ENCODE measurements around the gene GOLGA6D. TPM values are rescaled to one million over a fixed set of nuclear protein-coding genes. Genes with fewer than 3 reads are reported as not detected.
"Not testable (repeated sequence)": the region's sequence is repeated elsewhere in the genome, so short reads cannot be mapped to it uniquely, and the experiment has no call there.

GOLGA6D gene
- total and polyA plus RNA-seq, 5 donors = not detected

- no peaks in the 10 kb centered on the region for H3K27me3 ChIP-seq (ENCODE audit: control insufficient read depth, insufficient read depth)
- WGBS = 78% methylated on average over 5 of the region's 5 CpGs
- H3K9me3 ChIP-seq (ENCODE audit: control insufficient read depth, low read length) = no peaks in the 10 kb centered on the region
- intact Hi-C loops (cut with DNase I) = no loop called here
- no peaks in the 10 kb centered on the region for H3K4me1 ChIP-seq (ENCODE audit: control insufficient read depth, insufficient read depth, low read length)
- ATAC-seq = no peak
- H3K27ac ChIP-seq (ENCODE audit: low read length) = no peak overlapping the region
- H3K4me3 ChIP-seq (ENCODE audit: low read length) = no peak overlapping the region
- DNase-seq = no peak
Measured at GRCh38 chr15:75314552-75315290, 32.1 kb downstream of the GOLGA6D start.

GRCh38 chr15:75319231-75319897, 36.7 kb downstream of the GOLGA6D start:
- 76% methylated on average over 5 of the region's 5 CpGs for WGBS
- H3K4me3 ChIP-seq (ENCODE audit: low read length); H3K27ac ChIP-seq (ENCODE audit: low read length); H3K9me3 ChIP-seq (ENCODE audit: control insufficient read depth, low read length); DNase-seq; ATAC-seq; H3K4me1 ChIP-seq (ENCODE audit: control insufficient read depth, insufficient read depth, low read length); intact Hi-C loops (cut with DNase I); H3K27me3 ChIP-seq (ENCODE audit: control insufficient read depth, insufficient read depth): not testable (repeated sequence)

- 84% methylated on average over 6 of the region's 6 CpGs for WGBS
- intact Hi-C loops (cut with DNase I) = loop anchor here in 1 of 4 donors (10.0 kb wide), 1 partner anchor 87 kb away; no protein-coding TSS in a partner anchor
- ATAC-seq = no peak
Measured at GRCh38 chr15:75321711-75322110, 39.1 kb downstream of the GOLGA6D start.

GRCh38 chr15:75325922-75326321, 43.3 kb downstream of the GOLGA6D start:
- H3K4me3 ChIP-seq (ENCODE audit: low read length) = no peak overlapping the region
- DNase-seq (no peak), ATAC-seq (no peak)
- WGBS = 87% methylated on average over 4 of the region's 4 CpGs
- no peaks in the 10 kb centered on the region for H3K4me1 ChIP-seq (ENCODE audit: control insufficient read depth, insufficient read depth, low read length)
- no peaks in the 10 kb centered on the region for H3K27me3 ChIP-seq (ENCODE audit: control insufficient read depth, insufficient read depth)
- no peak overlapping the region for H3K27ac ChIP-seq (ENCODE audit: low read length)
- intact Hi-C loops (cut with DNase I) = loop anchor here in 1 of 4 donors (10.0 kb wide), 1 partner anchor 91 kb away; no protein-coding TSS in a partner anchor
- H3K9me3 ChIP-seq (ENCODE audit: control insufficient read depth, low read length) = no peaks in the 10 kb centered on the region

More at GRCh38 chr15:75321711-75322110, 39.1 kb downstream of the GOLGA6D start:
- no peak overlapping the region for H3K4me3 ChIP-seq (ENCODE audit: low read length)
- no peaks in the 10 kb centered on the region for H3K4me1 ChIP-seq (ENCODE audit: control insufficient read depth, insufficient read depth, low read length)
- H3K27me3 ChIP-seq (ENCODE audit: control insufficient read depth, insufficient read depth) = no peaks in the 10 kb centered on the region
- no peak for DNase-seq
- H3K9me3 ChIP-seq (ENCODE audit: control insufficient read depth, low read length) = no peaks in the 10 kb centered on the region
- no peak overlapping the region for H3K27ac ChIP-seq (ENCODE audit: low read length)

- intact Hi-C loops (cut with DNase I) = loop anchor here in 1 of 4 donors (10.0 kb wide), 1 partner anchor 92 kb away; no protein-coding TSS in a partner anchor
Measured at GRCh38 chr15:75327005-75327404, 44.4 kb downstream of the GOLGA6D start.

GRCh38 chr15:75327491-75327890, 44.9 kb downstream of the GOLGA6D start:
- no peak overlapping the region for H3K4me3 ChIP-seq (ENCODE audit: low read length)
- ATAC-seq = no peak
- DNase-seq = no peak
- H3K27ac ChIP-seq (ENCODE audit: low read length) = no peak overlapping the region
- H3K27me3 ChIP-seq (ENCODE audit: control insufficient read depth, insufficient read depth) = no peaks in the 10 kb centered on the region
- 77% methylated on average over 3 of the region's 3 CpGs for WGBS
- no peaks in the 10 kb centered on the region for H3K9me3 ChIP-seq (ENCODE audit: control insufficient read depth, low read length)
- intact Hi-C loops (cut with DNase I) = loop anchor here in 1 of 4 donors (10.0 kb wide), 1 partner anchor 93 kb away; no protein-coding TSS in a partner anchor
- H3K4me1 ChIP-seq (ENCODE audit: control insufficient read depth, insufficient read depth, low read length) = no peaks in the 10 kb centered on the region

More at GRCh38 chr15:75327005-75327404, 44.4 kb downstream of the GOLGA6D start:
- Histone ChIP-seq H3K27me3 (ENCODE audit: control insufficient read depth, insufficient read depth) (no peaks in the 10 kb centered on the region), H3K4me1 (ENCODE audit: control insufficient read depth, insufficient read depth, low read length) (no peaks in the 10 kb centered on the region), H3K9me3 (ENCODE audit: control insufficient read depth, low read length) (no peaks in the 10 kb centered on the region), H3K27ac (ENCODE audit: low read length) (no peak overlapping the region), H3K4me3 (ENCODE audit: low read length) (no peak overlapping the region)
- no peak for ATAC-seq
- WGBS = 83% methylated on average over 4 of the region's 4 CpGs
- DNase-seq = no peak

GRCh38 chr15:75328493-75329314, 46.1 kb downstream of the GOLGA6D start:
- Histone ChIP-seq H3K9me3 (ENCODE audit: control insufficient read depth, low read length) (no peaks in the 10 kb centered on the region), H3K27me3 (ENCODE audit: control insufficient read depth, insufficient read depth) (no peaks in the 10 kb centered on the region), H3K4me1 (ENCODE audit: control insufficient read depth, insufficient read depth, low read length) (no peaks in the 10 kb centered on the region), H3K4me3 (ENCODE audit: low read length) (no peak overlapping the region), H3K27ac (ENCODE audit: low read length) (no peak overlapping the region)
- WGBS = 73% methylated on average over 10 of the region's 10 CpGs
- DNase-seq (no peak), ATAC-seq (no peak)
- intact Hi-C loops (cut with DNase I) = loop anchor here in 1 of 4 donors (10.0 kb wide), 1 partner anchor 94 kb away; no protein-coding TSS in a partner anchor

- H3K4me3 ChIP-seq (ENCODE audit: low read length) = no peak overlapping the region
- no peaks in the 10 kb centered on the region for H3K4me1 ChIP-seq (ENCODE audit: control insufficient read depth, insufficient read depth, low read length)
- whole genome bisulfite sequencing = 90% methylated on average over 2 of the region's 2 CpGs
- ATAC-seq (no peak), DNase-seq (no peak)
- H3K27ac ChIP-seq (ENCODE audit: low read length) = no peak overlapping the region
- H3K27me3 ChIP-seq (ENCODE audit: control insufficient read depth, insufficient read depth) = no peaks in the 10 kb centered on the region
- H3K9me3 ChIP-seq (ENCODE audit: control insufficient read depth, low read length) = no peaks in the 10 kb centered on the region
- intact Hi-C loops (cut with DNase I) = loop anchor here in 1 of 4 donors (10.0 kb wide), 1 partner anchor 95 kb away; no protein-coding TSS in a partner anchor
Measured at GRCh38 chr15:75329571-75329970, 46.9 kb downstream of the GOLGA6D start.

GRCh38 chr15:75332093-75332492, 49.5 kb downstream of the GOLGA6D start:
- H3K27me3 ChIP-seq (ENCODE audit: control insufficient read depth, insufficient read depth); H3K4me3 ChIP-seq (ENCODE audit: low read length); H3K9me3 ChIP-seq (ENCODE audit: control insufficient read depth, low read length); ATAC-seq; intact Hi-C loops (cut with DNase I); DNase-seq; H3K27ac ChIP-seq (ENCODE audit: low read length); H3K4me1 ChIP-seq (ENCODE audit: control insufficient read depth, insufficient read depth, low read length): not testable (repeated sequence)
- WGBS = 74% methylated on average over 7 of the region's 7 CpGs

- ATAC-seq; H3K27me3 ChIP-seq (ENCODE audit: control insufficient read depth, insufficient read depth): not testable (repeated sequence)
- WGBS = 90% methylated on average over 15 of the region's 15 CpGs
Measured at GRCh38 chr15:75333654-75334419, 51.2 kb downstream of the GOLGA6D start.

More at GRCh38 chr15:75333654-75334419, 51.2 kb downstream of the GOLGA6D start:
- H3K4me1 ChIP-seq (ENCODE audit: control insufficient read depth, insufficient read depth, low read length); intact Hi-C loops (cut with DNase I); DNase-seq; H3K4me3 ChIP-seq (ENCODE audit: low read length); H3K9me3 ChIP-seq (ENCODE audit: control insufficient read depth, low read length); H3K27ac ChIP-seq (ENCODE audit: low read length): not testable (repeated sequence)
